Trophoblast cell (in vitro differentiated cells and primary cell): ENCODE results near the gene IFT80.
"Not testable (repeated sequence)": the region's sequence is repeated elsewhere in the genome, so short reads cannot be mapped to it uniquely, and the experiment has no call there.

Experiments
- DNase-seq, 2 donors: peaks; one replicate each; pipeline ENCODE4 v3.0.0-alpha.2; 2016
- H2AFZ ChIP-seq: 2 replicates; pipeline ENCODE4 v1.6.1; 2013; ENCODE audit warnings: low read length, moderate library complexity, mild to moderate bottlenecking; ENCODE audit not compliant: insufficient read depth, poor library complexity
- H2AK5ac ChIP-seq: 2 replicates; pipeline ENCODE4 v1.6.1; 2013; ENCODE audit warnings: mild to moderate bottlenecking, low read length
- H2BK120ac ChIP-seq: 2 replicates; pipeline ENCODE4 v1.6.1; 2013; ENCODE audit warnings: low read length, mild to moderate bottlenecking, moderate library complexity; ENCODE audit not compliant: insufficient read depth, poor library complexity
- H2BK12ac ChIP-seq: 2 replicates; pipeline ENCODE4 v1.6.1; 2013; ENCODE audit warnings: mild to moderate bottlenecking, low read length, moderate library complexity
- H2BK5ac ChIP-seq: 2 replicates; pipeline ENCODE4 v1.6.1; 2013; ENCODE audit warnings: low read length, low read depth, moderate library complexity, mild to moderate bottlenecking; ENCODE audit not compliant: poor library complexity
- H3K14ac ChIP-seq: 2 replicates; pipeline ENCODE4 v1.6.1; 2013; ENCODE audit warnings: mild to moderate bottlenecking, low read length
- H3K18ac ChIP-seq: 2 replicates; pipeline ENCODE4 v1.6.1; 2013; ENCODE audit warnings: mild to moderate bottlenecking, low read length
- H3K23ac ChIP-seq: 2 replicates; pipeline ENCODE4 v1.6.1; 2013; ENCODE audit warnings: low read length
- H3K27ac ChIP-seq: 2 replicates; pipeline ENCODE4 v1.5.1; 2013; ENCODE audit warnings: low read depth, mild to moderate bottlenecking, inconsistent platforms, low read length, moderate library complexity
- H3K27me3 ChIP-seq: 2 replicates; pipeline ENCODE4 v1.6.1; 2013; ENCODE audit warnings: inconsistent platforms, mild to moderate bottlenecking, low read length, moderate library complexity; ENCODE audit not compliant: insufficient read depth
- H3K36me3 ChIP-seq, 2 experiments: 1 replicate in 1 of 2; 2 replicates in 1 of 2; pipeline ENCODE4 v1.6.1; 2013; ENCODE audit warnings: low read length in 2 of 2, mild to moderate bottlenecking in 2 of 2, moderate library complexity in 1 of 2; ENCODE audit not compliant: insufficient read depth in 2 of 2, control insufficient read depth in 1 of 2
- H3K4ac ChIP-seq: 2 replicates; pipeline ENCODE4 v1.6.1; 2013; ENCODE audit warnings: low read depth, mild to moderate bottlenecking, low read length, moderate library complexity
- H3K4me1 ChIP-seq, 2 experiments: 1 replicate in 1 of 2; 2 replicates in 1 of 2; pipeline ENCODE4 v1.6.1; 2013; ENCODE audit warnings: low read length in 2 of 2, mild to moderate bottlenecking in 2 of 2, moderate library complexity in 1 of 2; ENCODE audit not compliant: insufficient read depth in 2 of 2, control insufficient read depth in 1 of 2
- H3K4me2 ChIP-seq: 2 replicates; pipeline ENCODE4 v1.6.1; 2013; ENCODE audit warnings: inconsistent platforms, mild to moderate bottlenecking, low read length, moderate library complexity
- H3K4me3 ChIP-seq: 2 replicates; pipeline ENCODE4 v1.5.1; 2013; ENCODE audit warnings: mild to moderate bottlenecking, low read depth, low read length, inconsistent platforms
- H3K79me1 ChIP-seq: one replicate; pipeline ENCODE4 v1.6.1; 2013; ENCODE audit warnings: low read length
- H3K79me2 ChIP-seq: 2 replicates; pipeline ENCODE4 v1.6.1; 2013; ENCODE audit warnings: low read length, mild to moderate bottlenecking; ENCODE audit not compliant: control insufficient read depth, insufficient read depth, poor library complexity
- H3K9ac ChIP-seq: 2 replicates; pipeline ENCODE4 v1.6.1; 2013; ENCODE audit warnings: mild to moderate bottlenecking, low read length
- H3K9me3 ChIP-seq: 2 replicates; pipeline ENCODE4 v1.6.1; 2013; ENCODE audit warnings: low read depth, mild to moderate bottlenecking, control low read depth, inconsistent platforms, low read length; ENCODE audit not compliant: insufficient read depth
- H4K12ac ChIP-seq: 2 replicates; pipeline ENCODE4 v1.6.1; 2013; ENCODE audit warnings: low read depth, mild to moderate bottlenecking, low read length, moderate library complexity
- H4K8ac ChIP-seq: 2 replicates; pipeline ENCODE4 v1.6.1; 2013; ENCODE audit warnings: low read depth, mild to moderate bottlenecking, low read length, moderate library complexity
- H4K91ac ChIP-seq: one replicate; pipeline ENCODE4 v1.6.1; 2013; ENCODE audit warnings: low read depth, mild to moderate bottlenecking, low read length, moderate library complexity
- WGBS: extraction: QIAGEN DNeasy Blood & Tissue Kit; methylation state at CpG from one replicate; pipeline ENCODE4 v1.1.7; 2013; ENCODE audit warnings: missing lambda C conversion rate; ENCODE audit not compliant: insufficient read length, insufficient coverage; ENCODE audit errors: extremely low coverage; 5-methylcytosine and 5-hydroxymethylcytosine counted together

IFT80 gene

DNA sequence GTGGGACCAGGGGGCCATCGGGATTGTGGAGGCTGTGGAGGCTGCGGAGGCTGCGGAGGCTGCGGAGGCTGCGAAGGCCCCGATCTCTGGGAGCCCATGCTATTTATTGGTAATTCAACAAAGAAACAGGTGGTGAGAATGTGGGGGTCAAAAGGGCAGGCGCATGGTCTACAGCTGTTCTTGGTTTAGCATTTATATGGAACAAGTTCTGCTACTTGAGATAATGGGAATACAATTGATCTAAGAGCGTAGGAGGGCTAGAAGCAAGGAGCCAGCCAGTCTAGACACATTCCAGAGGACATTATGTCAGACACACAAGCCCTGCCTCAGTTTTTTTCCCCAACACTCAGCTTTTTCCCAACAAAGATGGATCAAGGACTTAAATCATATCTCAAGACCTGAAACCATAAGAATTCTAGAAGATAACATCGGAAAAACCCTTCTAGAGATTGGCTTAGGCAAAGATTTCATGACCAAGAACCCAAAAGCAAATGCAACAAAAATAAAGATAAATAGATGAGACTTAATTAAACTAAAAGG, 153.7 kb downstream of the IFT80 start:
- Histone ChIP-seq H3K4me2 (no peak overlapping the region), H3K18ac (no peak overlapping the region), H3K36me3 (no peaks in the 10 kb centered on the region), H2BK120ac (peak overlapping the region; percentile 30), H3K14ac (no peak overlapping the region), H2BK5ac (peak overlapping the region; percentile 26), H3K4ac (no peak overlapping the region), H3K9ac (no peak overlapping the region), H3K79me1 (no peaks in the 10 kb centered on the region), H3K79me2 (no peaks in the 10 kb centered on the region), H4K12ac (no peak overlapping the region), H3K9me3 (no peaks in the 10 kb centered on the region), H3K4me1 (no peaks in the 10 kb centered on the region), H2BK12ac (peak overlapping the region; percentile 76), H4K8ac (no peak overlapping the region), H3K4me3 (no peak overlapping the region), H2AFZ (no peak overlapping the region), H2AK5ac (no peak overlapping the region), H3K23ac (no peak overlapping the region), H3K27ac (peak overlapping the region; percentile 55), H4K91ac (peak overlapping the region; percentile 32), H3K27me3 (no peaks in the 10 kb centered on the region)
- WGBS = no CpG with 5 or more reads among the region's 9 CpGs
- peak; percentile 5 to 14 for DNase-seq

DNA sequence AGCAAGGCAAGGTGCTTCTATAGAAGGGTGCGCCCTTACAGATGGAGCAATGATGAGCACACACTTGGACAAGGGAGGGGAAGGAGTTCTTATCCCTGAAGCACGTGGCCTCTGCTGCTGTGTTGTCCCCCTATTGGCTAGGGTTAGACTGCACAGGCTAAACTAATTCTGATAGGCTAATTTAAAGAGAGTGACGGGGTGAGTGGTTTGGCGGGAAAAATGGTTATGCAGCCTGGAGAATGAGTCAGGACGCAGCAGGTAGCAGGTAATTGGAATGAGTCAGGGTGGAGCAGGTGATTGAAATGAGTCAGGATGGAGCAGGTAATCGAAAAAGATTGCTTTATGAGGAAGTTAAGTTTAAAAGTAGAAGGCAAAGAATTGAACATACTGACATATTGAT, 158.3 kb downstream of the IFT80 start:
- H2AK5ac ChIP-seq, H3K9me3 ChIP-seq, H3K79me2 ChIP-seq, H3K36me3 ChIP-seq, H4K12ac ChIP-seq, H2AFZ ChIP-seq, H3K4ac ChIP-seq, H3K27me3 ChIP-seq, H3K18ac ChIP-seq, H2BK12ac ChIP-seq, H3K9ac ChIP-seq, H3K4me3 ChIP-seq, H3K14ac ChIP-seq, H3K23ac ChIP-seq, H3K27ac ChIP-seq, H4K8ac ChIP-seq, H3K4me1 ChIP-seq, H2BK5ac ChIP-seq, H4K91ac ChIP-seq, H2BK120ac ChIP-seq, H3K79me1 ChIP-seq, H3K4me2 ChIP-seq: not testable (repeated sequence)
- DNase-seq = peak; percentile 34 to 50
- no CpG with 5 or more reads among the region's 6 CpGs for WGBS

DNA sequence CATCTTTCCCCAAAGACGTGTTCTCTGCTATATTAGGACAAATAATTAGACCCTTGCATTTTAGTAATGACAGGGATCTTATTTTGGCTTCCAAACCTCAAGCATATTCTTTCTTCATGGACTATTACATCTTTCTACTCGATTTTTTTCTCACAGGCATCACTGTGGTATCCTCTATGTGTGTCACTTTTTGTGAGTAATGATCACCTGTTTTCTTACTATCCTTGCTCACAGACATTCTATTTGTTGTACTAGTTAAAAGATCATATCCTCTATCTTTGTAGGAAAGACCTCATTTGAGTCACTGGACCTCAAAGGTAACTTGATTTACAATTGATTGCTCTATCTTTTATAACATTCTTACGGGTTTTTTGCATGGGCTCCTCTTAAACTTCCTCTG, 167.0 kb downstream of the IFT80 start:
- H2AFZ ChIP-seq = no peak overlapping the region
- H2AK5ac ChIP-seq = no peak overlapping the region
- H4K91ac ChIP-seq = no peak overlapping the region
- H3K18ac ChIP-seq = no peak overlapping the region
- no CpG with 5 or more reads among the region's 3 CpGs for WGBS
- no peak overlapping the region for H2BK12ac ChIP-seq
- H3K79me2 ChIP-seq = no peaks in the 10 kb centered on the region
- no peaks in the 10 kb centered on the region for H3K4me1 ChIP-seq
- H3K4me2 ChIP-seq = no peak overlapping the region
- no peak overlapping the region for H3K9ac ChIP-seq
- H3K23ac ChIP-seq = no peak overlapping the region
- H3K27me3 ChIP-seq = peaks cover under 1% of the 10 kb centered on the region
- H3K27ac ChIP-seq = no peak overlapping the region
- H2BK5ac ChIP-seq = no peak overlapping the region
- no peaks in the 10 kb centered on the region for H3K79me1 ChIP-seq
- H3K14ac ChIP-seq = no peak overlapping the region
- H3K9me3 ChIP-seq = no peaks in the 10 kb centered on the region
- no peak overlapping the region for H4K8ac ChIP-seq
- no peak overlapping the region for H3K4me3 ChIP-seq
- DNase-seq = no peak
- H3K4ac ChIP-seq = no peak overlapping the region
- no peak overlapping the region for H2BK120ac ChIP-seq
- no peak overlapping the region for H4K12ac ChIP-seq
- H3K36me3 ChIP-seq = no peaks in the 10 kb centered on the region

DNA sequence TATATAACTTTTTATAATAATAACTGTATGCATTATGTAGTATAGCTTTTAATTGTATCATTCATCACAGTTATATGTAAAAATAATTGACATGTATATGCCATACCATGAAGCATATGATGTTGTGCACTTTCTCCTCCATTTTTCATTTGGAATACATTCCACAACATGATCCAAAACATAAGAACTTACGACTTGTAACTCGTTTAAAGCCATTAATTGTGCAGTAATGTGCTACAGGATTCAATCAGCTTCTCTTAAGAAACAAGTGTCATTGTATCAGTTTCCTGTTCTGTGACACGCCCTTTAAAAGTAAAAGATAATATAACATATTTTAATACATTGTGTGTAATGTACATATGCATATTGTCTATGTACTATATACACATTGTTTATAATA, 171.6 kb downstream of the IFT80 start:
- no peak overlapping the region for H4K8ac ChIP-seq
- H4K12ac ChIP-seq = no peak overlapping the region
- H3K4me3 ChIP-seq = no peak overlapping the region
- H4K91ac ChIP-seq = no peak overlapping the region
- H3K18ac ChIP-seq = no peak overlapping the region
- no peaks in the 10 kb centered on the region for H3K36me3 ChIP-seq
- H2BK12ac ChIP-seq = no peak overlapping the region
- H2BK120ac ChIP-seq = no peak overlapping the region
- no peak overlapping the region for H3K9ac ChIP-seq
- H3K4me1 ChIP-seq = peaks cover 9 to 18% of the 10 kb centered on the region in 2 experiments
- no peaks in the 10 kb centered on the region for H3K9me3 ChIP-seq
- H3K27me3 ChIP-seq = peaks cover 34% of the 10 kb centered on the region
- no peak for DNase-seq
- H3K79me1 ChIP-seq = no peaks in the 10 kb centered on the region
- no peak overlapping the region for H3K4me2 ChIP-seq
- H3K14ac ChIP-seq = no peak overlapping the region
- no peaks in the 10 kb centered on the region for H3K79me2 ChIP-seq
- no peak overlapping the region for H2AFZ ChIP-seq
- no peak overlapping the region for H2BK5ac ChIP-seq
- H3K23ac ChIP-seq = no peak overlapping the region
- no peak overlapping the region for H2AK5ac ChIP-seq
- no CpG with 5 or more reads among the region's 3 CpGs for WGBS
- H3K27ac ChIP-seq = no peak overlapping the region
- no peak overlapping the region for H3K4ac ChIP-seq
